HG03045 (cell line): ENCODE measurements around the gene KIAA1958.

Experiments used
- ATAC-seq: cut with Tn5 transposase; IDR thresholded peaks from one replicate; pipeline ENCODE4 v1.9.1; 2021; ENCODE audit warnings: mild to moderate bottlenecking, moderate library complexity; ENCODE audit not compliant: unreplicated experiment

KIAA1958 gene

DNA sequence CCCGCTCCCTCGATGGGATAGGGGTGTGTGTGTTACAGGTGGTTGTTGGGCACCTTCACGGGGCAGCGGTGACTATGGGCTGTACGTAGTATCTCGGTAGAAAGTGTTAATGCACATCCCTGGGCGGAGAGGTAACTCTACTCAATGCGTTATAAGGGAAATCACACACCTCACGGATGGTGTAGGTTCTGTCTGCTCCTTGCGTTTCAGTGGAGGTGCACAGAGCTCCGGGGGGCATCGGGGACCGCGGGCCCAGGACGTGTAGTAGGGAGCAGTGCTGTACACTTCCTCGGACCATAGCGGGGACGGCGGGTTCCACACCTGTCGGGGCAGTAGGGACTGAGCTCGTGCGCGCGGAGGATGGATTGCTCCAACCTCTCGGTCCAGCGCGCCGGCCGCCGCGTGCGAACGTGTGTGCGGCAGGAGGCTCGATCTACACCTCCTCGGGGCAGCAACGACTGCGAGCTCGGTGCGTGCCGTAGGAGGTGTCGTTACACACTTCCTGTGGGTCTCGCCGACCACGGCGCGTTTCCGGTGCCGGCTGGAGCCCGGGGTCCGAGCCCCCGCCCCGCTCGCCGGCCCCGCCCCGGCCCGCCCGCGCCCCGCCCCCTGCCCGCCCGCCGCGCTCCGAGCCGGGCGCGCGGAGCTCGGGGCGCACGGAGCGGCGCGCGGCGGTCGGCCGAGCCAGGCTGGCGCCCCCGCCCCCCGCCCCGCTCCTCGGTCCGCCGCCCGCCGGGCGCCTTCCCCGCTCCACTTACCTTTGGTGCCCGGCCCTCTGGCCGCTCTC lies at the start of gene KIAA1958:
KIAA1958 (plus strand) TSS at position 607 of the 787 bp plus-strand sequence. CDS start 87,254 bp downstream, outside the sequence.
- peak; percentile 93 for ATAC-seq

- no peak for ATAC-seq
Observed at GRCh38 chr9:112437406-112437805, 49.2 kb upstream of the KIAA1958 start.

DNA sequence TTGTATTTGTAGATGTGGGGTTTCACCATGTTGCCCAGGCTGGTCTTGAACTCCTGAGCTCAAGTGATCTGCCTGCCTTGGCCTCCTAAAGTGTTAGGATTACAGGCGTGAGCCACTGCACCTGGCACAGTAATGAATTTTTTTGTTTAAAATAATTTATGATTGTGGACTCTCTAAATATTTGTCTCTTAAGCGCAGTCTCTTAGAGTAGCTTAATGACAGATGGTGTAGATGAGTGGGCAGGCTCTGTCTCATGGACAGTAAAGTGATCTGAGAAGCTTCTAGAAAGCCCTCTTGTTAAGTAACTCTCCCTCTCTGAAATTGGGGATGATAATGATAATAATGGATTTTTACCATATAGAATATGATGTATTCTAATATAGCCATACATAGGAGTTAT lies 47.5 kb upstream of the KIAA1958 start:
- no peak for ATAC-seq

DNA sequence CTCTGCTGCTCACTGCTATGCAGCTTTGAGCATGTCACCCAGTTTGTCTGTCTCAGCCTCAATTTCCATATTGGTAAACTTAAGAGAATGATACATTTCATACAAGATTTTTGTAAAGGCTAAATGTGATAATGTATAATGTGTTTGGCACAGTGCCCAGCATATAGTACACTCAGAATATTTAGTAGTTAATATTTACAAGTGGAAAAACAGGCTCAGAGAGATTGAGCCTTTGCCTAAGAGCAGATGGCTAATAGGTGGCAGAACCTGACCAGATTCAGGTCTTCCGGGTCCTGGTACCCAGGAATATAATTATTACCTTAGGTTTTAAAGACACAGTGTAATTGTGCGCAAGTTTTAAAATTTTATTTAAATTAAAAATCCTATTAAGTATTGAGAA lies 46.8 kb upstream of the KIAA1958 start:
- no peak for ATAC-seq

DNA sequence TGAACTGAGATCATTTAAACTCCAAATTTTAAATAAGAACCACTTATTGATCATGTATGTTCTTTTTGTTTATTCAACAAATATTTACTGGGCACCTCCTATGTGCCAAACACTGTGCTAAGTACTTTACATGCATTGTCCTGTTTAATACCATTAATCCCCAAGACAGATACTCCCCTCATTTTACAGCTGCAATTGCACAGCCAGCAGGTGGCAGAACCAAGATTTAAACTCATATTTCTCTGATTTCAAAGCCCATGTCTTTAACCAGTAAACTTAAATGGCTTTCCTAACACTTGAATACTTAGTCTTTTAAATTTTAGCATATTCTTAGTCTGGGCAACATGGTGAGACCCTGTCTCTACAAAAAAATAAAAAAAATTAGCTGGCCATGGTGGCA lies 43.4 kb upstream of the KIAA1958 start:
- no peak for ATAC-seq

- ATAC-seq, result no peak
Observed at GRCh38 chr9:112443636-112444035, 43.0 kb upstream of the KIAA1958 start.

DNA sequence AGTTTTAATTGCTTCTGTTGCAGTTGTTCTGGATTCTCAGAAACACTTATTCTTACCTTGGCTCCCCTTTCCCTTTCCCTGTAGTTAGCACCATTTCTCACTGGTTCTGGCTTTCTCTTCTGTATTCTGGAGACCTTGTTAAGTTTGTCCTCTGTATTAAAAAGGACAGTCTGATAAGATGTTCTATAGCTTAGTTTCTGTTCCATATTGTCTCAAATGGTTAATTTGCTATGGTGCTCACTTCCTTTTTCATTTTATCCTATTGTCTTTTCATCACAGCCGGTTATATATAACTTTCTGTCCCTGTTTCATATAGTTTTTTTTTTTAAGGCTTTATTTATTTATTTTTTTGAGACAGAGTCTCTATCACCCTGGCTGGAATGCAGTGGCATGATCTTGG lies 41.4 kb upstream of the KIAA1958 start:
- no peak for ATAC-seq

- no peak for ATAC-seq
Observed at GRCh38 chr9:112446080-112446479, 40.5 kb upstream of the KIAA1958 start.

DNA sequence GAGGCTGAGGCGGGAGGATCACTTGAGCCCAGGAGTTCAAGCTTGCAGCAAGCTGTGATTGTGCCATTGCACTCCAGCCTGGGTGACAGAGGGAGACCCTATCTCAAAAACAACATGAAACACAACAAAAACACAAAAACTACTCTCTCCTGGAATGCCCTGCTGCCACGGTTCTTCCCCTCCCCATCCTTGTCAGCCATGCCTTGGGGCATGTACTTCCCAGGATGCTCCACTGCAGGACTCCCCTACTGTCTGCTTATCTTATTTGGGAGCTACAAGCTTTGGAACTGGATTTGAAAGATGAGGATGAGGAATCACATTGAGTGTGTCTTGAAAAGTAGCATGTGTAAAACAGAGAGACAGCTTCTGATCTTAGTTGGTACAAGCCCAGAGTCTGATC lies 40.1 kb upstream of the KIAA1958 start:
- ATAC-seq, result no peak

GRCh38 chr9:112447283-112447761 lies 39.3 kb upstream of the KIAA1958 start:
- ATAC-seq, result no peak

- ATAC-seq, result no peak
Observed at GRCh38 chr9:112462855-112463254, 23.8 kb upstream of the KIAA1958 start.

DNA sequence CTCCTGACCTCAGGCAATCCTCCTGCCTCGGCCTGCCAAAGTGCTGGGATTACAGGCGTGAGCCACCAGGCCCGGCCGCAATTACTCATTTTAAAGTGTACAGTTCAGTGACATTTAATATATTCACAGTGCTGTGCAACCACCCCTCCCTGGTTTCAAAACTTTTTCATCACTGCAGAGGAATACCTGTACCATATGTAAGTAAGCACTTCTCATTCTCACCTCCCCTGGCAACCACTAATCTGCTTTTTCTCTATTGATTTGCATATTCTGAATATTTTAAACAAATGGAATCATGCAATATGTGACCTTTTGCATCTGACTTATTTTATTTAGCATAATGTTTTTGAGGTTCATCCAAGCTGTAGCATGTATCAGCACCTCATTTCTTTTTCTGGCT lies 21.3 kb upstream of the KIAA1958 start:
- ATAC-seq, result no peak

- no peak for ATAC-seq
Observed at GRCh38 chr9:112472996-112473395, 13.6 kb upstream of the KIAA1958 start.

DNA sequence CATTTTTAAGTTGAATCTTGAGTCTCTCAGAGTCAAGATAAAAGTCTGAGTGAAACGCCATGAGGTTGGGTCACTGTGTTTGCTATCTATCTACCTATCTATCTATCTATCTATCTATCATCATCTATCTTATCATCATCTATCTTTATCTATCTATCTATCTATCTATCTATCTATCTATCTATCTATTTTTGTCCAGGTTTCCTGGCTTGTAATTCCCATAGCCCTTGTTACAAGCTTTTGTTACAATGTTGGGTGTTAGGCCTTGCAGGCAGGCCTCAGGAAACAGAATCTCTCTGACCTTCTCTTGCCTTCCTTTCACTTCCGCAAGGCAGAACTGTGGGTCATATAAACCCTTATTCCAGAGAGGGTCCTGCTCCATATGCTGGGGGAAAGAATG lies 12.6 kb upstream of the KIAA1958 start:
- ATAC-seq, result no peak

GRCh38 chr9:112475318-112475717 lies 11.3 kb upstream of the KIAA1958 start:
- no peak for ATAC-seq

DNA sequence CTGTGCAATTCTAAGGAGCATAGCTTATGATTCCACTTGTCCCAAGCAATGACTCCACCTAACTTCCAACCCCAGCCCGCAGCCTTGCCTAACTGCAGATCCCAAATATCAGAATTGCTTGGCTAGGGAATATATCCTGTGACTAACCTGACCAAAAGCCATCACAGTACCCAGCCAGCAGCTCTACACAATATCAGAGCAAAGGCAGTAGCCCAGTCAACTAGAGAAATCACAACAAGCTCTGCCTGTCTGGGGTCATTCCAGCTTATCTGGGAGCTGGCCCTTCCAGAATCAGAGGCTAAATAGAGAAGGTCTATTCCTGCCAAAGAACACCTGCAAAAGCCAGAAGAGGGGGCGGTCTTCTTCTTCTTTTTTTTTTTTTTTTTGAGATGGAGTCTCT lies 9.3 kb upstream of the KIAA1958 start:
- ATAC-seq, result no peak

DNA sequence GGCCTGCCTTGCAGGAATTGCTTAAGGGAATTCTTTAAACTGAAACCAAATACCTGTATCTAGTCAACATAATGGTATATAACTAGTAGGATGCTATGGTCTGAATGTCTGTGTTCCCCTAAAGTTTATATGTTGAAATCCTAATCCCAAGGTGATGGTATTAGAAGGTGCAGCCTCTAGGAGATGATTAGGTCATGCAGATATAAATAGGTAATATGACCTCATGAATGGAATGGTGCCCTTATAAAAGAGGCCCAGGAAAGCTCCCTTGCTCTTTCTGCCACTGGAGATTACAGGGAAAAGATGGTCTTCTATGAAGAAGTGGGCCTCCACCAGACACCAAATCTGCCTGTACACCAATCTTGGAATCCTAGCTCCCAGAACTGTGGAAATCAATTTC lies 7.4 kb upstream of the KIAA1958 start:
- no peak for ATAC-seq

DNA sequence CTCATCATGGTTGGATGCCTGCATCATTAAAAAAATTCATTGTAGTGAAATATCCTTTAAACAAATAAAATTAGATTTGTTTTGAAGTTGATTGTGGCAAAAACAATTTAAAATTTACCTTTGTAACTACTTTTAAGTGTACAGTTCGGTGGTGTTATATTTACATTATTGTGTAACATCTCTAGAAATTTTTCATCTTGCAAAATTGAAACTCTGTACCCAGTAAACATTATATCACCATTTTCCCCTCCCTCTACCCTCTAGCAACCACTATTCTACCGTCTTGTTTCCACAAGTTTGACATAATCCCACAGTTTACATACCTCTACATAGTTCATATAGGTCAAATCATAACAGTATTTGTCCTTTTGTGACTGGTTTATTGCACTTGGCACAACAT lies 2.0 kb upstream of the KIAA1958 start:
- ATAC-seq, result no peak

- ATAC-seq, result no peak
Observed at GRCh38 chr9:112485574-112485973, 1.1 kb upstream of the KIAA1958 start.

- ATAC-seq, result peak; percentile 52
Observed at GRCh38 chr9:112487008-112487798, 576 bp downstream of the KIAA1958 start.

DNA sequence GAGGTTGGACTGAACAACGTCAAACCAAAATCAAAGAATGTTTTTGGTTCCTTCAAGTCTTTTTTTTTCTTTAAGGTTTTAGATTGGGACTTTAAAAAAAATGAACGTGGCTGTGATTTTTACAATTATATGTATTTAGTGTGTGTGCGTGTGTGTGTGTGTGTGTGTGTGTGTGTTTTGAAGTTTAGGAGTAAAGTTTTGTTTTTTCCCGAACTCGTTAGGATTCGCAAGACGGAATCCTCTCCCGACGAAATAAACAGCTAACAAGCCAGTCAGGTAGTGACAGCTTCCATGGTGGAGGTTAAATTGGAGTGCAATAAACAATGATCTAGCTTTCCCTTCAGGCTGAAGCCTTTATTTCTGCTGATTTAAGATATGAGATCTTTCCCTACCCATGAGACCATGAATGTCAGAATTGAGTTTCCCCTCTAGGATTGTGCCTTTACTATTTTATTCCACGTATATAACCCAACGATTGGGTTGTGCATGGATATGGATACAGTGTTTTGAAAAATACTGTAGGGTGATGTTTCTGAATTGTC lies 1.2 kb downstream of the KIAA1958 start:
- ATAC-seq, result no peak

DNA sequence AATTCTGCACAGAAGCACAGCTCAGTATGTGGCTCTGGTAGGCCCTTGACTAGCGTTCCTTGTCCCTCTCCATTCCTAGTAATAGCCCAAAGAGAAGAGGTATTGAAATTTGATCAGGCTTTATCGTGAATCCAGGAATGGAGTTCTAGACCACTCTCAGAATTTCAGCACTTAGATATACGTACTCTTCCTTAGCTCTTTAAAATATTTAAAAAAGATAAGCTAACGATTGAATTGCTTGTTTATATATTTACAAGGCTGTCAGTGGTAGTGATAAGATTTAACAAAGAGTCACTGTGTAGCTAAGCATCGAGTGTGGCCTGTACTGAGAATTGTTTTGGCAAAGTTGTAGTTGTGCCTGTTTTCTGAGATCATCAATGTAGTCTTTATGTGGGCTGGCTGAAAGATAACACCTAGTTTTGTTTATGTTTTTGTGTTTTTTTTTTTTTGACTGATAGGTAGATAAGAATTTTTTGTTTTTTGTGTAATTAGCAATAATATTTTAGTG lies 2.5 kb downstream of the KIAA1958 start:
- ATAC-seq, result no peak
